KMS-11 (cell line): Measurements from ENCODE around the gene DENND5B.

Source experiments
- H2AFZ ChIP-seq: fragments of 200-600 bp; sonication (generic); 2 replicates; pipeline ENCODE4 v1.6.1; 2016; ENCODE audit warnings: antibody characterized with exemption, mixed run types, low read depth
- H3K27ac ChIP-seq: fragments of 200-600 bp; sonication (generic); 2 replicates; pipeline ENCODE4 v1.6.1; 2016; ENCODE audit warnings: mild to moderate bottlenecking, mixed run types
- H3K27me3 ChIP-seq: fragments of 200-600 bp; sonication (generic); 2 replicates; pipeline ENCODE4 v1.6.1; 2017; ENCODE audit warnings: mild to moderate bottlenecking, low read depth, mixed run types, moderate library complexity; ENCODE audit not compliant: insufficient read depth
- H3K36me3 ChIP-seq: fragments of 200-600 bp; sonication (generic); 2 replicates; pipeline ENCODE4 v1.6.1; 2017; ENCODE audit warnings: mild to moderate bottlenecking, mixed run types; ENCODE audit not compliant: insufficient read depth
- H3K4me1 ChIP-seq: fragments of 200-600 bp; sonication (generic); 2 replicates; pipeline ENCODE4 v1.6.1; 2016; ENCODE audit warnings: mild to moderate bottlenecking, low read depth, mixed run types; ENCODE audit not compliant: poor library complexity, severe bottlenecking
- H3K4me2 ChIP-seq: fragments of 200-600 bp; sonication (generic); 2 replicates; pipeline ENCODE4 v1.7.0; 2016; ENCODE audit warnings: mild to moderate bottlenecking, mixed run types
- H3K4me3 ChIP-seq: fragments of 200-600 bp; sonication (generic); IDR thresholded peaks from 2 replicates; pipeline ENCODE4 v1.6.1; 2017; ENCODE audit warnings: low read depth, low read length, mixed read lengths; ENCODE audit not compliant: insufficient read depth
- H3K79me2 ChIP-seq: fragments of 200-600 bp; sonication (generic); 2 replicates; pipeline ENCODE4 v1.6.1; 2016; ENCODE audit warnings: low read depth, mixed run types; ENCODE audit not compliant: insufficient read depth
- H3K9ac ChIP-seq: fragments of 200-600 bp; sonication (generic); 2 replicates; pipeline ENCODE4 v1.6.1; 2016; ENCODE audit warnings: mild to moderate bottlenecking, mixed run types
- H4K20me1 ChIP-seq: fragments of 200-600 bp; sonication (generic); 2 replicates; pipeline ENCODE4 v1.6.1; 2016; ENCODE audit warnings: mild to moderate bottlenecking, mixed run types; ENCODE audit not compliant: insufficient read depth
- CTCF ChIP-seq: fragments of 200-600 bp; sonication (generic); conservative IDR thresholded peaks from 2 replicates; pipeline ENCODE4 v1.6.1; 2017; ENCODE audit warnings: low read depth, mild to moderate bottlenecking, antibody characterized with exemption, low read length, moderate library complexity, mixed read lengths

Gene DENND5B

GRCh38 chr12:31590642-31591379 lies at the start of gene DENND5B:
Gene DENND5B (minus strand): TSS chr12:31591136. CDS start chr12:31590832, 304 bp downstream.
- Histone ChIP-seq H2AFZ (peak within 1 kb of the TSS; percentile 97), H3K27me3 (no peaks in the 10 kb centered on the region), H3K4me2 (peak within 1 kb of the TSS; percentile 85), H3K36me3 (no peaks in the 10 kb centered on the region; the same call in 1 of the 2 replicates), H3K79me2 (no peaks in the 10 kb centered on the region), H3K27ac (peak within 1 kb of the TSS; percentile 42; the same call in 1 of the 2 replicates), H3K4me1 (peaks cover 24% of the 10 kb centered on the region), H3K9ac (peak within 1 kb of the TSS; percentile 65), H4K20me1 (no peaks in the 10 kb centered on the region), H3K4me3 (peak within 1 kb of the TSS; percentile 67)
- no peak for TF ChIP-seq CTCF

GRCh38 chr12:31634620-31635019 lies 43.7 kb upstream of the DENND5B start:
- no peak overlapping the region for H3K27ac ChIP-seq

GRCh38 chr12:31633464-31633863 lies 42.5 kb upstream of the DENND5B start:
- Histone ChIP-seq H3K27me3 (no peaks in the 10 kb centered on the region), H4K20me1 (no peaks in the 10 kb centered on the region), H3K4me1 (peaks cover 4% of the 10 kb centered on the region), H3K9ac (no peak overlapping the region), H3K36me3 (no peaks in the 10 kb centered on the region), H3K79me2 (no peaks in the 10 kb centered on the region), H3K27ac (no peak overlapping the region), H2AFZ (no peak overlapping the region), H3K4me2 (no peak overlapping the region), H3K4me3 (no peak overlapping the region)
- TF ChIP-seq CTCF, result no peak

More at GRCh38 chr12:31634620-31635019, 43.7 kb upstream of the DENND5B start:
- no peak for TF ChIP-seq CTCF
- H3K9ac ChIP-seq, result no peak overlapping the region
- no peak overlapping the region for H3K4me2 ChIP-seq
- H4K20me1 ChIP-seq, result no peaks in the 10 kb centered on the region
- H2AFZ ChIP-seq, result no peak overlapping the region
- H3K4me1 ChIP-seq, result peaks cover 4% of the 10 kb centered on the region
- H3K79me2 ChIP-seq, result no peaks in the 10 kb centered on the region
- no peak overlapping the region for H3K4me3 ChIP-seq
- no peaks in the 10 kb centered on the region for H3K36me3 ChIP-seq
- no peaks in the 10 kb centered on the region for H3K27me3 ChIP-seq

- TF ChIP-seq CTCF, result no peak
- Histone ChIP-seq H3K27me3 (no peaks in the 10 kb centered on the region), H4K20me1 (no peaks in the 10 kb centered on the region), H3K27ac (no peak overlapping the region), H3K79me2 (no peaks in the 10 kb centered on the region), H3K36me3 (no peaks in the 10 kb centered on the region), H3K9ac (no peak overlapping the region), H2AFZ (no peak overlapping the region), H3K4me2 (no peak overlapping the region), H3K4me1 (peaks cover 4% of the 10 kb centered on the region), H3K4me3 (no peak overlapping the region)
These were observed 40.9 kb upstream of the DENND5B start for GRCh38 chr12:31631809-31632208.
